GM21526 (cell line): Measurements from ENCODE around the gene PIK3CG.

Experiments
- ATAC-seq: cut with Tn5 transposase; IDR thresholded peaks from one replicate; pipeline ENCODE4 v1.9.1; 2021; ENCODE audit warnings: moderate library complexity; ENCODE audit not compliant: unreplicated experiment, low FRiP score

PIK3CG gene

GRCh38 chr7:106855540-106856132, 9.4 kb upstream of the PIK3CG start:
- no peak for ATAC-seq

GRCh38 chr7:106858618-106859532, 6.2 kb upstream of the PIK3CG start:
- ATAC-seq = no peak

GRCh38 chr7:106862317-106863089, 2.6 kb upstream of the PIK3CG start:
- ATAC-seq = no peak

GRCh38 chr7:106863274-106863997, 1.6 kb upstream of the PIK3CG start:
- ATAC-seq = no peak

GRCh38 chr7:106864298-106865081, 592 bp upstream of the PIK3CG start:
- peak; percentile 39 for ATAC-seq

- peak; percentile 37 for ATAC-seq
These were observed 1.5 kb downstream of the PIK3CG start for GRCh38 chr7:106866298-106867281.

- no peak for ATAC-seq
These were observed 2.7 kb downstream of the PIK3CG start for GRCh38 chr7:106867641-106868351.

GRCh38 chr7:106868364-106868763, 3.3 kb downstream of the PIK3CG start:
- ATAC-seq = no peak

GRCh38 chr7:106869954-106870353, 4.9 kb downstream of the PIK3CG start:
- ATAC-seq = no peak

GRCh38 chr7:106870528-106870927, 5.4 kb downstream of the PIK3CG start:
- no peak for ATAC-seq

- peak; percentile 87 for ATAC-seq
These were observed 5.9 kb downstream of the PIK3CG start for GRCh38 chr7:106870983-106871410.

GRCh38 chr7:106871793-106872571, 6.9 kb downstream of the PIK3CG start:
- no peak for ATAC-seq

GRCh38 chr7:106872763-106873162, 7.7 kb downstream of the PIK3CG start:
- no peak for ATAC-seq

- ATAC-seq = no peak
These were observed 9.0 kb downstream of the PIK3CG start for GRCh38 chr7:106874076-106874475.

GRCh38 chr7:106875508-106875907, 10.4 kb downstream of the PIK3CG start:
- ATAC-seq = no peak

- ATAC-seq = no peak
These were observed 13.8 kb downstream of the PIK3CG start for GRCh38 chr7:106878748-106879439.

- no peak for ATAC-seq
These were observed 16.9 kb downstream of the PIK3CG start for GRCh38 chr7:106881984-106882383.
